Activated naive CD8-positive, alpha-beta T cell (primary cell): Measurements from ENCODE around the gene FRK.

Source experiments
- H3K27ac Mint-ChIP-seq: one replicate; pipeline ENCODE4 v1.8.0; 2021; ENCODE audit warnings: mixed read lengths
- H3K27me3 Mint-ChIP-seq: one replicate; pipeline ENCODE4 v1.8.0; 2021; ENCODE audit warnings: mixed read lengths
- H3K36me3 Mint-ChIP-seq: one replicate; pipeline ENCODE4 v1.8.0; 2021; ENCODE audit warnings: mixed read lengths
- H3K4me1 Mint-ChIP-seq: one replicate; pipeline ENCODE4 v1.8.0; 2021; ENCODE audit warnings: low read depth, mixed read lengths
- H3K4me3 Mint-ChIP-seq: one replicate; pipeline ENCODE4 v1.8.0; 2021; ENCODE audit warnings: mild to moderate bottlenecking, mixed read lengths
- H3K9me3 Mint-ChIP-seq: one replicate; pipeline ENCODE4 v1.8.0; 2021; ENCODE audit warnings: low read depth, mixed read lengths

The FRK gene

DNA sequence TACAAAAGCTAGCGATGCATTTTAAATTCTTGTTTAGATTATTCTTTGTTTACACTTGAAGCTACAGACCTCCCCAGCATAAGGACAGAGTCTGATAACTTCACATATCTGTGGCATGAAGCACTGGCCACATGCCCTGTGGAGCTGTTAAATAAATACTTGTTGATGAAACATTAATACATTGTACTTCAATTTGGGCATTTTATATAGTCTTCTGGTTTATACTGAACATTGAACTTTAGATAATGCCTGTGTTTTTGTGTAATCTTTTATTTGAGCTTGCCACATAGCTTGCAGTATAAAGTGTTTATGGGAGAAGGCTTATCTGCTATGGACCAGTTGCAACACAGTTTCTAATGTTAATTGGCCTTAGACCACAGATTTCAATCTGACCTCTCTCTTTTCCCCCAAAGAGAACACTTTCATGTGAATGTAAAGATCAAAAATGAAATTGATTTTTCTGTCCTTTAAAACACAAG is 48.2 kb downstream of the FRK start:
- Mint-ChIP-seq H3K36me3 (no peaks in the 10 kb centered on the region), H3K27me3 (peaks cover 7% of the 10 kb centered on the region), H3K4me1 (peaks cover 10% of the 10 kb centered on the region), H3K9me3 (no peaks in the 10 kb centered on the region), H3K27ac (no peak overlapping the region), H3K4me3 (no peak overlapping the region)

DNA sequence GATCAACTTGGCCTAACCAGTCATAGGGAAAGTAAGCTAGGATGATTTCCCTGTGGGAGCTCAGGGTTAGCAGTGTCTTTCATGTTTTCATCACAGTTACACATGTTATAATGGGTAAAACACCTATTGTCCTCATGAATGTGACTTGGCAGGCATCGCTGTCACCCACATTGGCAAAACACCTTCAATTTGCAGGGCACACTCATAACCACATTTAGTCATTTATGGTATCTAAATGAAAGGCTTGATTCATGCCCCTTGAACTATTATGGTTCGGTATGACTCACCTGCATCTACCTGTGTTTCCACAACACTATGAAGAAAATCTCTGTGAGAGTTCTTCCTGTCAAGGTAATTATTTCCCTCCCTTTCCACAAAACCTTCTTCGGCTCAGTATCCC is 49.2 kb downstream of the FRK start:
- peaks cover 4% of the 10 kb centered on the region for H3K27me3 Mint-ChIP-seq
- peak overlapping the region; percentile 5 for H3K27ac Mint-ChIP-seq
- H3K36me3 Mint-ChIP-seq: no peaks in the 10 kb centered on the region
- H3K9me3 Mint-ChIP-seq: no peaks in the 10 kb centered on the region
- H3K4me3 Mint-ChIP-seq: no peak overlapping the region
- H3K4me1 Mint-ChIP-seq: peaks cover 10% of the 10 kb centered on the region

DNA sequence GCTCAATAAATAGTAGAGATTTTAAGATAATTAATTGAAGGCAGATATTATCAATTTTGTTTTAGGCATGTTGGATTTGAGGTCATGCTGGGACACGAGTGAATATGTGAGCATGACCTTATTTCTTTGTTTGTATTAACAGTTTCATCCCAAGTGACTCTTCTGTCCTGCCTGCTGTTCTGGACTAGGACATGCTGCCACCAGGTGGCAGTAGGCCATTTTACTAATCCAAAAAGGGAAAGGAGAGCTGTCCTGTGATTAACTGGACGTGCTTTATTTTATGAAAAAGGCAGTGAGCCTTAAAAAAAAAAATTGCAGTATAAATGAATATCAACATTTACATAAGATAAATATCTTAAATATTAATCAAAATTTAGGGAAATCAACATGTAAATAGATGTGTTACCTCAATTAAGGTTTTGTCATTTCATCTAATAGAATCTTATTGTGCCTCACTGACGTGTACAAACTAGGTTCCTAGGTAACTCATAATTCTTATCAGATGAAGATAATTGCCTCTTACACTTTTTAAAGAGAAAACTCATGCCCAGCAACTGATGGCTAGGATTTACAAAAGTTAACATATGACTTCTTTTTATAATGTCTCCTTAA is 49.8 kb downstream of the FRK start:
- H3K27me3 Mint-ChIP-seq: peaks cover 4% of the 10 kb centered on the region
- H3K36me3 Mint-ChIP-seq: no peaks in the 10 kb centered on the region
- H3K4me1 Mint-ChIP-seq: peaks cover 10% of the 10 kb centered on the region
- no peak overlapping the region for H3K4me3 Mint-ChIP-seq
- H3K9me3 Mint-ChIP-seq: no peaks in the 10 kb centered on the region
- peak overlapping the region; percentile 5 for H3K27ac Mint-ChIP-seq

DNA sequence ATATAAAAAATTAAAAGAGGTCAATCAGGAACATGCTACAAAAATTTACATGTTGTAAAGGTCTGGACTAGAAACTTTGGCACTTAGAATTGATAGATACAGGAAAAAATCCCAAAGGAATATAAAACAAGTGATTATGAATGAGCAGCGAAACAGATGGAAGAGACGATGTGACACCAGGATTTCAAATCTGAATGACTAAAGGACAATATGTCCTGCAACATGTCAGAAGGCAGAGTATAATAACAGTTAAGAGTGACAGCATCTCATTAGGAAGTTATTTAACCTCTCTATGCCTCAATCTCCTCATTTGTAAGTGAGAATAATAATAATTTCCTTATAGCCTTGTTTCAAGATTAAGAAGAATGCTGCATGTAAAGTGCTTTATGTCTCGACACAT is 50.3 kb downstream of the FRK start:
- H3K9me3 Mint-ChIP-seq: no peaks in the 10 kb centered on the region
- H3K36me3 Mint-ChIP-seq: no peaks in the 10 kb centered on the region

DNA sequence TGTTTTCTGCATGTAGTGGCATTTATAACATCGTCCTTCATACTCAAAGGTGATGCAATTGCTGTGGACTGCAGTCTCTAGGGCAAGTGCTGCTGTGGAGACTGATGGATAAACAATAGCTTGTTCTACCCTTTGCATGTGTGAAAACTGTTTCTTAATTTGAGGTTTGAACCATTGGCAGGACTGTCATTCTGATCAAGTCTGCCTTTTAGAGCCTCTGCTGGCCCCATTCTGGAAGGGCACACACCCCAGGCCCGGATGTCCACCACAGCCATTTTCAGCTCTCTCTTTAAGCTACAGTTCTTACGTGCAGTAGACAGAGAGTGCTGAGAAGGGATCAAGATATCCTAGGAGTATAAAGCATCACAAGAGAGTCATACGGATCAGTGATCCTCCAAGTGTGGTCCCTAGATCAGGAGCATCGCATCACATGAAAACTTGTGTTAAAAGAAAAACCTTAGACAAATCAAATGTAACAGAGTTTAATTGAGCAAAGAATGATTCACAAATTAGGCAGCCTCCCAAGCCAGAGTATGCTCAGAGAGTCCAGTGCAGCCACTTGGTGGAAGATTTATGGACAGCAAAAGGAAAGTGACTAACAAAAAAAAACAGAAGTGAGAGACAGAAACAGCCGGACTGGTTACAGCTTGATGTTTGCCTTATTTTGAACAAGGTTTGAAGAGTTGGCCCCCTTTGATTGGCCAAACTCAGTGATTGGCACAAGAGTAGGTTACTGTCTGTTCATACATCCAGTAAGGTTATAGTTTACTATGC is 52.0 kb downstream of the FRK start:
- Mint-ChIP-seq H3K4me1 (peaks cover 10% of the 10 kb centered on the region), H3K36me3 (no peaks in the 10 kb centered on the region), H3K4me3 (no peak overlapping the region), H3K27ac (no peak overlapping the region), H3K27me3 (no peaks in the 10 kb centered on the region), H3K9me3 (no peaks in the 10 kb centered on the region)

More for the DNA sequence above, 50.3 kb downstream of the FRK start:
- H3K27ac Mint-ChIP-seq: no peak overlapping the region
- H3K4me3 Mint-ChIP-seq: no peak overlapping the region
- H3K27me3 Mint-ChIP-seq: peaks cover 4% of the 10 kb centered on the region
- peaks cover 10% of the 10 kb centered on the region for H3K4me1 Mint-ChIP-seq

DNA sequence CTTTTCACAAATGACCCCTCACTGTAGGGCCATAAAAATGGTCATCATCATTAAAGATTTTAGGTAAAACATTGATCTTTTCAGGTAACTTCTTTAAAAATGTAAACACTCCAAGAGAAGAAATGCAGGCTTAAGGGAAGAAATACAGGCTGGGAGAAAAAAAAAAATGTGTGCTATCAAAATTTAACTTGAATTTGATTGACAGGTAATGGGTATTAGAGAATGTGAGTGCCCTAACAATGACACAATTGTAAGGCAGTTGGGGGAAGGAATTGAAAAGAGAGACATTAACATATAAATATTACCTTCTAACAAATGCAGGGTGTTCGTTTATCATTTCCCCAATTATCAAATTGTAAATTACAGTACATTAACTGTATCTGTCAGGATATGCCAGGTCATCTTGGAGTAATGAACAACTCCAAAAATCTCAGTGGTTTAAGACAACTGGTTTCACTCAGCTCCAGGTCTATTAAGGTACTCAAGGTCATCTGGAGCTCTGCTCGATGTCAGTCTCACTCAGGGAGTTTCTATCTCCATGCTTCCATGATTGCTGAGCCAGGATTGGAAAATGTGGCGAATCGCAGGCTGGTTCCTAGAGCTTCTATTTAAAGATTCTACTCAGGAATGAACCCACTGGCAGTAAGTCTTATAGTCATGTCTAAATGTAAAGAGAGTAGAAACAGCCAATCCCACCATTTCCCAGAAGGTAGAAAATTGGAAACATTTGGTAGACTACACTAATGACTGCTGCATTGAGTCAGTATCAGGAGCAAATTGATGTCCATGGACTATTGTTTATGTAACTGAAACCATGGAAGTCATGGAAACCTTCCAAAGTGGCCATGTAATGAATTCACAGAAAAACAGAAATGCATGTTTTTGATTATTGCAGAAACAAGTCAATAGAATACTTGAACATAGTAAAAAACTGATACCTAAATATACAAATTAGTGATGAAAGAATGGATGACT is 55.6 kb downstream of the FRK start:
- H3K27me3 Mint-ChIP-seq: no peaks in the 10 kb centered on the region
- no peaks in the 10 kb centered on the region for H3K4me1 Mint-ChIP-seq

DNA sequence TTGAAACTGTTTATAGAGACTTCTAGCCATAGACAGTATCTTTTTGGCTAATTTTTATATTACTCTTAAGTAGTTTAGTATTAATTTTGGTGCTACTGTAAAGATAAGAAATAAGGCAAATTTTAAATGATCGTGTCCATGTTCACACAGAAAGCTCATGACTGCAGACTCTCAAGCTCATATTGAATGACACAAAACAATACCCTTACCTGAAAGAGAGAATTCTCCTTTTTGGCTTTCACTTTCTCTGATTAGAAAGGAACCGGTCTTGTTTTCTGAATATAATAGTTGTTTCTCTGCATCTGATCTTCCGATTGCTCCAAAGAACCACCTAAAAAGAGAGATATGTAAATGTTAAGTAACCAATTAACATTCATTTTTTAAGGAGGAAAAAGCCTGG is 57.0 kb downstream of the FRK start:
- Mint-ChIP-seq H3K4me3 (no peak overlapping the region), H3K27ac (no peak overlapping the region), H3K4me1 (no peaks in the 10 kb centered on the region), H3K9me3 (no peaks in the 10 kb centered on the region), H3K27me3 (no peaks in the 10 kb centered on the region), H3K36me3 (no peaks in the 10 kb centered on the region)

More for the DNA sequence above, 55.6 kb downstream of the FRK start:
- Mint-ChIP-seq H3K4me3 (no peak overlapping the region), H3K36me3 (no peaks in the 10 kb centered on the region), H3K9me3 (no peaks in the 10 kb centered on the region), H3K27ac (no peak overlapping the region)

DNA sequence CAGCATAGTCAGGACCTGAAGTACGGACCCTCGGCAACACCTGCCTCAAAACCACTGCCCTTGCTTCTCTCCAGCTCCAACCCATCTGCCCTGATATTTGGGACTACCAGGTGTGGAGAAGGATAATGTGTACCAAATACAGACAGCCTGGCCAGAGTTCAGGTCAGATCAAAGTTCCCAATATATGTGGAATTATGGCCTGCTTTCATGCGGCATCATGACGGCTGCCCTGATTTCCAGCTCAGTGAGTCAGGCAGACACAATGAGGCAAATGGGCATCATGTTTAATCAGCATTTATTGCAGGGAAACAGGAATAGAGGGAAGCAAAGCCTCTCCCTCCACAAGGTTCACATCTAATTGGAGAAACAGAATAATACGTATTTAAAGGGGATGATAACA is 57.9 kb downstream of the FRK start:
- H3K9me3 Mint-ChIP-seq: no peaks in the 10 kb centered on the region
- H3K36me3 Mint-ChIP-seq: no peaks in the 10 kb centered on the region
- H3K27me3 Mint-ChIP-seq: no peaks in the 10 kb centered on the region
- H3K4me1 Mint-ChIP-seq: no peaks in the 10 kb centered on the region
- H3K27ac Mint-ChIP-seq: no peak overlapping the region
- no peak overlapping the region for H3K4me3 Mint-ChIP-seq

DNA sequence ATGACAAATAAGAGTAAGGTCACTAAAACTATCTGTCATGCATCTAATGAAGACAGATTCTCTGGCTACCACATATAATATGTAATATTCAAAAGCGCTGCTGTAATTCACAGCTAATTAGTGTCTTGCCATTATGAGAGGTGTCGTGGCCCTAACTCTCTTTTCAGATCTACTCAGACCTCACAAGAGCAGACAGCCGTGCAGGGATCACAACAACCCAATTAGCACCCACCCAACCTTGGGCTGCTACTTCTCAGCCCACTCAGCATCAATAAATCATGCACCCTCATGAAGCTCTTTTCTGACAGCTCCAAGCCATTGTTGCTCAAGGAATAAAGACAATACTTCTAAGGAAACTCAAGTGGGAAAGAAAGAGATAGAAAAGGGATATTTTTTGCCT is 61.5 kb downstream of the FRK start:
- Mint-ChIP-seq H3K9me3 (no peaks in the 10 kb centered on the region), H3K27me3 (peaks cover 4% of the 10 kb centered on the region), H3K4me3 (no peak overlapping the region), H3K4me1 (no peaks in the 10 kb centered on the region), H3K36me3 (no peaks in the 10 kb centered on the region), H3K27ac (no peak overlapping the region)

DNA sequence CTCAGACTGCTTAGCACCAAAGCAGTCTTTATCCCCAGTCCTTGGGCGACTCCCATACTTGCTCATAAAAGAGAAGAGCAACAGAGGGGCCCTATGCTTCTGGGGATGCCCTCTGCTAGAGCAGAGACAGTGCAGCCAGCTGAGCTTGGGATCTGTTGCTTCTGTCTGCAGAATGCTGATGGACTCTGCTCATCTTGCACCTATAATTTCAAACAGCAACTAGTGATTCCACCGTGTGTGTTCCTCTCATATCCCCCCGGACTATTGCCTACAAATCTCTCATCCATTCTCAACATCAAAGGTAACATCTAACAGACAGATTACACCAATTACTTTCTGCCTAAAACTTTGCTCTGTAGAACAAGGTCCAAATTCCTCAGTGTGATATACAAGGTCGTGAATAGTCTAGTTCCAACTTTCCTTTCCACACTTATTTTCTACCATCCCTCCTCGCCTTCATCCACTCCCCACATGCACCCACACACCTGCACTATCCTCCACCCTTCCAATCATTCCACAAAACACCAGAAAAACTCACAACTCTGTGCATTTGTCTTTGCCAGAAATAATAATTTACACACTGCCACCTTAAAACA is 62.6 kb downstream of the FRK start:
- H3K4me3 Mint-ChIP-seq: no peak overlapping the region
- H3K9me3 Mint-ChIP-seq: no peaks in the 10 kb centered on the region
- peaks cover 5% of the 10 kb centered on the region for H3K27me3 Mint-ChIP-seq
- no peaks in the 10 kb centered on the region for H3K36me3 Mint-ChIP-seq
- H3K27ac Mint-ChIP-seq: no peak overlapping the region
- H3K4me1 Mint-ChIP-seq: no peaks in the 10 kb centered on the region

DNA sequence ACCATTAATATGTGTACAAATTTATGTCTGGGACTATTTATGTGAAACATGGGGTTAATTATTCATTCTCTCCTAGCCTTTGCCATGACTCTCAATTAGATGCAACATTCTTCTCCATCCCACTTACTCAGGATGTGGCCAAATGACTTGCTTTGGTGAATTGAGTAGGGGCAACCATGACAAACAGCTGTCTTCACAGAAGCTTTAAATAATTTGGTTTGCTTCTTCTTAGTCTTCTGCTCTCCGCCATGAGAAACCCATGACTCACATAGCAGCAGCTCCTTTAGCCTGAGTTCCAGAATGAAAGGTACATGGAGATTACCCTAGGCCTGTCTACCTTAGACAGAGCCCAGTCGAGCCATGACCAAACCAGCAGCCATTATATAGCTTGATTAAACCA is 74.7 kb downstream of the FRK start:
- H3K4me1 Mint-ChIP-seq: no peaks in the 10 kb centered on the region
- peaks cover 6% of the 10 kb centered on the region for H3K27me3 Mint-ChIP-seq
- no peaks in the 10 kb centered on the region for H3K36me3 Mint-ChIP-seq
- H3K27ac Mint-ChIP-seq: no peak overlapping the region
- no peak overlapping the region for H3K4me3 Mint-ChIP-seq
- peaks cover 4% of the 10 kb centered on the region for H3K9me3 Mint-ChIP-seq

DNA sequence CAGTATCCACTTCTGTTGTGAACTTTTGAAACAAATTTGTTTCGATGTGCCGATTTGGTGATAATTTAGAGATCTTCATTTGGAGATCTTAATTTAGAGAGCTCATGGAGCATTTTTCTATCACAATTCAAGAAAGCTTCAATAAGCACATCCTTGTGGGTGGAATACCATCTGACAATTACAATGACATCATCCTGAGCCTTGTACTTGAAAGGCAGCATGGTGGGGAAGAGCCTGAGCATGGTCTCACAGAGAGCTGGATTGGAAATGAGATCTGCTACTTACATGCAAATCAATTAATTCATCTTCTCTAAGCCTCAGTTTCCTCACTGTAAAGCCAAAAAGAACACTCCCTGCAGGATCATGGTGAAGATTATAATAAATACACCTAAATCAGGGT is 75.9 kb downstream of the FRK start:
- no peaks in the 10 kb centered on the region for H3K27me3 Mint-ChIP-seq
- no peaks in the 10 kb centered on the region for H3K4me1 Mint-ChIP-seq
- H3K9me3 Mint-ChIP-seq: no peaks in the 10 kb centered on the region
- no peaks in the 10 kb centered on the region for H3K36me3 Mint-ChIP-seq
- H3K27ac Mint-ChIP-seq: no peak overlapping the region
- H3K4me3 Mint-ChIP-seq: no peak overlapping the region

DNA sequence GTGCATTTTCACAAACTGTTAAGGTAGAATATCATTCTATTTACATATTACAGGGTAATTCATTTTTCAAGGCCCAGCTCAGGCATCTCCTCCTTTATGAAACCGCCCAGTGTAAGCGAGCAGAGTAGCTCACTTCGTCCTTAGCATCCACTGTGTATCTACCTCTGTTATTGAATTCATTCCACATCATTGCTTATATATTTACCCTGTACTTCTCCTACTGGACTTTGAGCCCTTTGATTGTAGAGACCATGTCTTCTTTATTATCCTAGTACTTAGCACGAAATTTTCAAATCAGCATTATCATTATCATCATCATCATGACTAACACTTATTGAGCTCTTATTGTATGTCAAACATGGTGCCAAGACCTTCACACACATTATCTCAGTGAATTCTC is 76.7 kb downstream of the FRK start:
- Mint-ChIP-seq H3K27ac (no peak overlapping the region), H3K4me1 (no peaks in the 10 kb centered on the region), H3K9me3 (no peaks in the 10 kb centered on the region), H3K4me3 (no peak overlapping the region), H3K36me3 (no peaks in the 10 kb centered on the region), H3K27me3 (no peaks in the 10 kb centered on the region)

DNA sequence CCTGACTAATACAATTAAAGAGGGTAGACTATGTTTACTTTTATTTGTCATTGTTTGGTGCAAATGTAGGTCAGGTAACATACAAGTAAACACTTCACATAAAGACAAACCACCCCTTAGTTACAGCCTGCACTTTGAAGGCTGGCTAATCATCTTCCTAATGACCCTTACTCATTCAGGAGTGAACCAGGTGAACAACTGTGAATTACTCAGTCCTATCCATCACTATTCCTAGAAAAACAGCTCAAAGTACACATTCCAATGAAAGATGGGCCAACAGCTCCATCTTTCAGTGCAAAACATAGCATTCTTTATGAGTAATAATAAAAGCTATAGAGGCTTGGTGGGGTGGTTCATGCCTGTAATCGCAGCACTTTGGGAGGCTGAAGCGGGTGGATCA is 78.2 kb downstream of the FRK start:
- no peaks in the 10 kb centered on the region for H3K9me3 Mint-ChIP-seq
- no peaks in the 10 kb centered on the region for H3K4me1 Mint-ChIP-seq
- H3K27me3 Mint-ChIP-seq: no peaks in the 10 kb centered on the region
- no peak overlapping the region for H3K4me3 Mint-ChIP-seq
- no peak overlapping the region for H3K27ac Mint-ChIP-seq
- H3K36me3 Mint-ChIP-seq: no peaks in the 10 kb centered on the region

DNA sequence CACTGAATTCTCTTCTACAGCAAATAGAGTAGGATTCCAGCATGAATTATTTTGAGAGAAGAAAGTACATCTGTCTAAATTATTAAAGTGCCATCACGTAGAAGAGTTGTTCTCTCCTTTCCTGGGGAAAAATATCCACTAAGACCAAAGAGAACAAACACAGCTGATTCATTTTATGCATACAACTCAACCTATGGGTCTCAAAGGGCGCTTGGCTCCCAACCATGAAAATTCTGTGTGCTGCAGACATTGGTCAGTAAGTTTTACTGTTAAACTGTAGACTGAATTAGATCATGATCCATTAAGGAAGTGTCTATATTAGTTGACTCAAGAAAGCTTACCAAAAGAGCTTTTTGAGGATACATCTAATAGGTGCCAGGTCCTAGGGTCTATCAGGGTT is 83.5 kb downstream of the FRK start:
- no peaks in the 10 kb centered on the region for H3K4me1 Mint-ChIP-seq
- no peaks in the 10 kb centered on the region for H3K36me3 Mint-ChIP-seq
- no peaks in the 10 kb centered on the region for H3K9me3 Mint-ChIP-seq
- no peaks in the 10 kb centered on the region for H3K27me3 Mint-ChIP-seq
- no peak overlapping the region for H3K4me3 Mint-ChIP-seq
- no peak overlapping the region for H3K27ac Mint-ChIP-seq
